Thyroid gland (tissue), 4 donors: ENCODE measurements around the gene AP3D1. TPM values are rescaled to one million over a fixed set of nuclear protein-coding genes. Genes with fewer than 3 reads are reported as not detected.

ENCODE experiments used
- DNase-seq, 2 donors: peaks; one replicate each; pipeline ENCODE4 v3.0.0-alpha.2; 2019
- H3K27ac ChIP-seq, 3 donors: fragments of 200-600 bp; sonication (generic); 1 replicate in 2 of 3; 2 replicates in 1 of 3; pipeline ENCODE4 v1.5.1; 2016 to 2019; ENCODE audit warnings: mild to moderate bottlenecking in 1 of 3, moderate library complexity in 1 of 3
- H3K27me3 ChIP-seq: fragments of 200-600 bp; sonication (generic); one replicate; pipeline ENCODE4 v1.5.1; 2019
- H3K36me3 ChIP-seq, 2 donors: fragments of 200-600 bp; sonication (generic); one replicate each; pipeline ENCODE4 v1.5.1; 2016 to 2019
- H3K4me1 ChIP-seq, 2 donors: fragments of 200-600 bp; sonication (generic); one replicate each; pipeline ENCODE4 v1.5.1; 2017 to 2019
- H3K4me3 ChIP-seq, 3 donors: fragments of 200-600 bp; sonication (generic); replicated peaks in 1 of 3; 1 replicate in 2 of 3; 2 replicates in 1 of 3; pipeline ENCODE4 v1.5.1; 2016; ENCODE audit warnings: mild to moderate bottlenecking in 1 of 3
- H3K9me3 ChIP-seq: fragments of 200-600 bp; sonication (generic); one replicate; pipeline ENCODE4 v1.5.1; 2017
- CTCF ChIP-seq, 6 experiments: fragments of 200-600 bp in 3 of 6; fragments of 450-650 bp in 3 of 6; sonication (generic) in 3 of 6; IDR thresholded peaks; one replicate each; pipeline ENCODE4 v1.5.1; 2016 to 2019; ENCODE audit warnings: antibody characterized with exemption in 6 of 6, mild to moderate bottlenecking in 2 of 6, inconsistent platforms in 1 of 6, moderate library complexity in 1 of 6
- POLR2A ChIP-seq, 2 donors: fragments of 450-650 bp; IDR thresholded peaks; one replicate each; pipeline ENCODE4 v1.6.1; 2017; ENCODE audit warnings: antibody characterized with exemption in 2 of 2, mild to moderate bottlenecking in 2 of 2, moderate library complexity in 1 of 2
- WGBS, 2 donors: methylation state at CpG; one replicate each; pipeline ENCODE4 v1.1.5; 2017; 5-methylcytosine and 5-hydroxymethylcytosine counted together
- intact Hi-C: fragments of 100-400 bp; cut with DNase I; formaldehyde crosslinking; loops from one replicate; pipeline ENCODE4 v1.15.1; 2023
- total RNA-seq, 4 donors: library from RNA; depleted of rRNA; stranded (reverse); fragments of >200 nt; gene quantifications; one replicate each; pipeline ENCODE4 v1.2.3, GENCODE V29; 2016

AP3D1 gene
- total RNA-seq, 4 donors from 2014 or later, result 62.5 to 121 (median 118) TPM

- Histone ChIP-seq H3K4me3 (no peak overlapping the region), H3K27me3 (no peaks in the 10 kb centered on the region), H3K9me3 (no peaks in the 10 kb centered on the region), H3K27ac (no peak overlapping the region), H3K36me3 (peaks cover 90 to 99% of the 10 kb centered on the region in 2 donors), H3K4me1 (no peaks in the 10 kb centered on the region)
- WGBS, 2 donors, result 92 to 100% methylated on average over 1 to 12 of the region's 18 CpGs
- TF ChIP-seq POLR2A (IDR thresholded peaks at IDR 0.05) (no peak), CTCF (IDR thresholded peaks at IDR 0.05) (no peak)
- intact Hi-C loops, result no loop called here
- no peak for DNase-seq
Observed at GRCh38 chr19:2118438-2118837, 32.9 kb downstream of the AP3D1 start.

- Histone ChIP-seq H3K4me3 (no peak overlapping the region), H3K4me1 (no peaks in the 10 kb centered on the region), H3K9me3 (no peaks in the 10 kb centered on the region), H3K27me3 (no peaks in the 10 kb centered on the region), H3K27ac (no peak overlapping the region), H3K36me3 (peaks cover 92 to 100% of the 10 kb centered on the region in 2 donors)
- 96 to 99% methylated on average over 19 to 25 of the region's 27 CpGs for WGBS, 2 donors
- intact Hi-C loops, result no loop called here
- TF ChIP-seq CTCF (IDR thresholded peaks at IDR 0.05) (no peak), POLR2A (IDR thresholded peaks at IDR 0.05) (no peak)
- no peak for DNase-seq
Observed at GRCh38 chr19:2117215-2117960, 34.0 kb downstream of the AP3D1 start.

- H3K27me3 ChIP-seq, result no peaks in the 10 kb centered on the region
- H3K4me1 ChIP-seq, result no peaks in the 10 kb centered on the region
- H3K9me3 ChIP-seq, result no peaks in the 10 kb centered on the region
- no peak for DNase-seq
- no peak for TF ChIP-seq POLR2A (IDR thresholded peaks at IDR 0.05)
- TF ChIP-seq CTCF (IDR thresholded peaks at IDR 0.05), result no peak
- peaks cover 92 to 100% of the 10 kb centered on the region in 2 donors for H3K36me3 ChIP-seq
- H3K27ac ChIP-seq, result no peak overlapping the region
- 94 to 95% methylated on average over 21 to 22 of the region's 25 CpGs for WGBS, 2 donors
- intact Hi-C loops, result no loop called here
- H3K4me3 ChIP-seq, result no peak overlapping the region
Observed at GRCh38 chr19:2116507-2116906, 34.9 kb downstream of the AP3D1 start.

- WGBS, 2 donors, result 91 to 97% methylated on average over 19 to 22 of the region's 24 CpGs
- no peak for TF ChIP-seq POLR2A (IDR thresholded peaks at IDR 0.05)
- TF ChIP-seq CTCF (IDR thresholded peaks at IDR 0.05), result no peak
- H3K4me3 ChIP-seq, result no peak overlapping the region
- H3K36me3 ChIP-seq, result peaks cover 92 to 100% of the 10 kb centered on the region in 2 donors
- no peaks in the 10 kb centered on the region for H3K9me3 ChIP-seq
- no peaks in the 10 kb centered on the region for H3K4me1 ChIP-seq
- intact Hi-C loops, result no loop called here
- no peak for DNase-seq
- no peak overlapping the region for H3K27ac ChIP-seq
- H3K27me3 ChIP-seq, result no peaks in the 10 kb centered on the region
Observed at GRCh38 chr19:2115911-2116426, 35.4 kb downstream of the AP3D1 start.

DNA sequence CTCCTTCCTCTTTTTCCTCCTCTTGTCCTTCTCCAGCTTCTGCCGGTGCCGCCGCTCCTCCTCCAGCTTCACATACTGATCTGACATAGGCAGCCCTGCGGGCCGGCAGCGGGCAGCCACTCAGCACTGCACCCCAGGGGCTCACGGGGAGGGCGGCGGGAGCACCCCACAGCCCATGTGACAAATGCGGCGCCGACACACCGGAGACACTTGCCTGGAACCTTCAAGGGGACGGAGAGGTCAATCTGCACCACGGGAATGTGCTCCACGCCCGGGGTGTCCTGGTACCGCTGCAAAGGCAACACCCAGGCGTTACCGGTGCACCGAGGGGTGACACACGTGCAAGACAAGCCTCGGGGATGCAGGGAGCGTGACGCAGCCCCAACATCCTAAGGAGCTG, 36.0 kb downstream of the AP3D1 start:
- H3K4me1 ChIP-seq, result no peaks in the 10 kb centered on the region
- intact Hi-C loops, result no loop called here
- no peaks in the 10 kb centered on the region for H3K27me3 ChIP-seq
- WGBS, 2 donors, result 95 to 96% methylated on average over 21 to 23 of the region's 25 CpGs
- no peak overlapping the region for H3K4me3 ChIP-seq
- H3K27ac ChIP-seq, result no peak overlapping the region
- DNase-seq, result no peak
- H3K9me3 ChIP-seq, result no peaks in the 10 kb centered on the region
- TF ChIP-seq CTCF (IDR thresholded peaks at IDR 0.05) (no peak), POLR2A (IDR thresholded peaks at IDR 0.05) (no peak)
- peaks cover 92 to 100% of the 10 kb centered on the region in 2 donors for H3K36me3 ChIP-seq
